Suppressor macrophage treated with lipopolysaccharide for 1 hour (primary cell): Measurements from ENCODE around the gene MAP4K4.

Experiments used
- DNase-seq, 3 donors: peaks; one replicate each; pipeline ENCODE4 v3.0.0-alpha.2; 2020 to 2022

The MAP4K4 gene

GRCh38 chr2:101697124-101698013 lies at the start of gene MAP4K4:
MAP4K4 (plus strand) TSS chr2:101697707; CDS start chr2:101698081, 374 bp downstream.
- peak; percentile 88 to 93 (median 91) for DNase-seq

- no peak for DNase-seq
Observed at GRCh38 chr2:101653469-101653868, 44.0 kb upstream of the MAP4K4 start.

GRCh38 chr2:101655702-101656422 lies 41.6 kb upstream of the MAP4K4 start:
- no peak for DNase-seq

- no peak for DNase-seq
Observed at GRCh38 chr2:101657787-101658186, 39.7 kb upstream of the MAP4K4 start.

GRCh38 chr2:101658387-101658786 lies 39.1 kb upstream of the MAP4K4 start:
- DNase-seq, result no peak

- no peak for DNase-seq
Observed at GRCh38 chr2:101665312-101665711, 32.2 kb upstream of the MAP4K4 start.

- no peak for DNase-seq
Observed at GRCh38 chr2:101667823-101668222, 29.7 kb upstream of the MAP4K4 start.

- no peak for DNase-seq
Observed at GRCh38 chr2:101672047-101672446, 25.5 kb upstream of the MAP4K4 start.

- no peak for DNase-seq
Observed at GRCh38 chr2:101673920-101674319, 23.6 kb upstream of the MAP4K4 start.

GRCh38 chr2:101675512-101675911 lies 22.0 kb upstream of the MAP4K4 start:
- DNase-seq, result no peak

GRCh38 chr2:101676674-101677073 lies 20.8 kb upstream of the MAP4K4 start:
- no peak for DNase-seq

- DNase-seq, result no peak
Observed at GRCh38 chr2:101677658-101678057, 19.8 kb upstream of the MAP4K4 start.

- no peak for DNase-seq
Observed at GRCh38 chr2:101678379-101678778, 19.1 kb upstream of the MAP4K4 start.

GRCh38 chr2:101679037-101679726 lies 18.3 kb upstream of the MAP4K4 start:
- no peak for DNase-seq

GRCh38 chr2:101679801-101680487 lies 17.6 kb upstream of the MAP4K4 start:
- DNase-seq, result no peak

GRCh38 chr2:101682311-101682710 lies 15.2 kb upstream of the MAP4K4 start:
- DNase-seq, result no peak

GRCh38 chr2:101684313-101684712 lies 13.2 kb upstream of the MAP4K4 start:
- no peak for DNase-seq

- DNase-seq, result no peak
Observed at GRCh38 chr2:101688261-101688660, 9.2 kb upstream of the MAP4K4 start.

- DNase-seq, result peak in 1 of 3 donors; percentile 43
Observed at GRCh38 chr2:101689114-101689825, 8.2 kb upstream of the MAP4K4 start.

GRCh38 chr2:101690547-101691152 lies 6.9 kb upstream of the MAP4K4 start:
- DNase-seq, result no peak

GRCh38 chr2:101692041-101692440 lies 5.5 kb upstream of the MAP4K4 start:
- DNase-seq, result peak; percentile 73 to 78 (median 74)

- DNase-seq, result no peak
Observed at GRCh38 chr2:101692766-101693165, 4.7 kb upstream of the MAP4K4 start.
